Mucosa of stomach (tissue), 1 donor: ENCODE results near the gene EFCAB7.

Experiments used
- H3K27me3 ChIP-seq: one replicate; pipeline ENCODE4 v1.7.0; 2013; ENCODE audit warnings: mild to moderate bottlenecking, low read length; ENCODE audit not compliant: control insufficient read depth, insufficient read depth
- H3K36me3 ChIP-seq: one replicate; pipeline ENCODE4 v1.7.0; 2013; ENCODE audit warnings: low read length; ENCODE audit not compliant: control insufficient read depth, insufficient read depth
- H3K4me1 ChIP-seq: one replicate; pipeline ENCODE4 v1.7.0; 2013; ENCODE audit warnings: mild to moderate bottlenecking, low read length; ENCODE audit not compliant: control insufficient read depth, insufficient read depth
- H3K4me3 ChIP-seq: one replicate; pipeline ENCODE4 v1.7.0; 2013; ENCODE audit warnings: low read length
- H3K9ac ChIP-seq: one replicate; pipeline ENCODE4 v1.7.0; 2013; ENCODE audit warnings: mild to moderate bottlenecking, low read length, moderate library complexity
- H3K9me3 ChIP-seq: one replicate; pipeline ENCODE4 v1.7.0; 2013; ENCODE audit warnings: mild to moderate bottlenecking, low read length, moderate library complexity; ENCODE audit not compliant: control insufficient read depth
- donor health status: Pancreatic carcinoma.

The EFCAB7 gene, protein sequence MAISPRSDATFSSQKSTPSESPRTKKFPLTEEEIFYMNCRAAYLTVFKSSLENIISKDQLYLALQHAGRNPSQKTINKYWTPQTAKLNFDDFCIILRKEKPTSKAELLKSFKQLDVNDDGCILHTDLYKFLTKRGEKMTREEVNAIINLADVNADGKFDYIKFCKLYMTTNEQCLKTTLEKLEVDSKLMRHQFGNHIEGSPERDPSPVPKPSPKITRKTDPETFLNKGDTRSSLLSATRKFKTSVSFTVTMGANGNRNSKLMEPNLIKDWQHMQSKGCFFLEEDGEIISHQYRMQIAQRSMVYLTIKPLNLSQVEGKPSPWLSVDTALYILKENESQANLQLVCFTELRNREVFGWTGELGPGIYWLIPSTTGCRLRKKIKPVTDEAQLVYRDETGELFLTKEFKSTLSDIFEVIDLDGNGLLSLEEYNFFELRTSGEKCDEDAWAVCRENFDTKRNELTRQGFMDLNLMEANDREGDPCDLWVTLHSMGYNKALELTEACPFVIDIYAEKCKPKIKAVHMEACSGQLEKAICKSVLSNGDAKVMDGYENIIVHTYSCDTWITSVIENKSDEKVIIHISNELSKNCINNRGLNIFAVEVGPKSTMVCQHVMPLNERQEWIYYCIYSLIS

DNA sequence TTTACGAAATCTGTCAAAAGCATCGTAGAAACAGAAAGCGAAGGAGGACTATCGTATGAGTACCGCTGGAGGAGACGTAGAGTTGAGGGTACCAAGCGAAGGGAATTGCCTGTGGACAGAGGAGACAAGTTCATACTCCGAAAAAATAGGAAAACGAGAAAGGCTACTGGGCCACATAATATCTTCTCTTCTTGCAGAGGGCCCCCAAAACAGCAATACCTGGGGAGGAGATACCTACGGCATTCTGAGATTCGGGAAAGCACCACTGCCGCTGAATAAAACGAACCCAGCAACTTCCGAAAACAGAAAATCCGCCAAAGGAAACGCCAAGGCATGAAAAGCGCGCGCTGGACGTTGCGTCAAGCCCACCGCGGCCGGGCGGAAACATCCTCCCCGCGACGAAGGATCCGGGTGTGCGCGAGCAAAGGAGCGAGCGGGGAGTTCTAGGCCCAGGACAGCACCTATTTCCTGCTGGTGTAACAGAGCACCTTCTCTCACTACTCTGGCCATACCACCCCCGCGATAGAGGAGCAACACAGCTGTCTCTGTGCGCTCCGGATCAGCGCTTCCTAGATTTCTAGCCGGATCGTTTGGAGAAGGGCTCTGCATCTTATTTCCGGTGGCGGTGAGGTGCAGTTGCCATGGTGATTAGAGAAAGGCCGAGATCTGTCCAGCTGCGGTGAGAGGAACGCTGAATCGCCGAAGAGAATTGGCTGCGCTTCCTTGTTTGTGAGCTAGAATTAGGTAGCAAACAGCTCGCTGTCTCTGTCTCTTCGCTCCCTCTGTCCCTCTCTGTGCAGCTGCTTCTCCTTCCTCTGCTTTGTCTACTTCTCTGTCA lies at the start of gene EFCAB7, which contains the start of gene ITGB3BP:
Gene EFCAB7, plus strand, starts transcription at position 635 of the 838 bp plus-strand sequence. CDS start 2,048 bp downstream, outside the sequence.
Gene ITGB3BP, minus strand, starts transcription at position 335 of the 838 bp plus-strand sequence. Its CDS starts 92 bp downstream, at position 243.
- Histone ChIP-seq H3K4me3 (peak within 1 kb of the TSS; percentile 75), H3K27me3 (no peaks in the 10 kb centered on the region), H3K36me3 (no peaks in the 10 kb centered on the region), H3K9me3 (no peaks in the 10 kb centered on the region), H3K4me1 (peaks cover 11% of the 10 kb centered on the region), H3K9ac (peak within 1 kb of the TSS; percentile 81)

DNA sequence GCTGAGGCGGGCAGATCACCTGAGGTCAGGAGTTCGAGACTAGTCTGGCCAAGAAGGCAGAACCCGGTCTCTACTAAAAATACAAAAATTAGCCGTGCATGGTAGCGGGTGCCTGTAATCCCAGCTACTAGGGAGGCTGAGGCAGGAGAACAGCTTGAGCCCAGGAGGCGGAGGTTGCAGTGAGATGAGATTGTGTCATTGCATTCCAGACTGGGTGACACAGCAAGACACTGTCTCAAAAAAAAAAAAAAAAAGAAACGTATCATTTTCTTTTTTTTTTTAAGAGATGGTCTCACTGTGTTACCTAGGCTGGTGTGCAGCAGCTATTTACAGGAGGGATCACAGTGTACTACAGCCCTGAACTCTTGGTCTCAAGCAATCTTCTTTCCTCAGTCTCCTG lies 47.6 kb upstream of the EFCAB7 start:
- no peaks in the 10 kb centered on the region for H3K27me3 ChIP-seq
- H3K9ac ChIP-seq: no peak overlapping the region
- H3K4me1 ChIP-seq: no peaks in the 10 kb centered on the region
- no peaks in the 10 kb centered on the region for H3K36me3 ChIP-seq
- no peaks in the 10 kb centered on the region for H3K9me3 ChIP-seq
- no peak overlapping the region for H3K4me3 ChIP-seq

DNA sequence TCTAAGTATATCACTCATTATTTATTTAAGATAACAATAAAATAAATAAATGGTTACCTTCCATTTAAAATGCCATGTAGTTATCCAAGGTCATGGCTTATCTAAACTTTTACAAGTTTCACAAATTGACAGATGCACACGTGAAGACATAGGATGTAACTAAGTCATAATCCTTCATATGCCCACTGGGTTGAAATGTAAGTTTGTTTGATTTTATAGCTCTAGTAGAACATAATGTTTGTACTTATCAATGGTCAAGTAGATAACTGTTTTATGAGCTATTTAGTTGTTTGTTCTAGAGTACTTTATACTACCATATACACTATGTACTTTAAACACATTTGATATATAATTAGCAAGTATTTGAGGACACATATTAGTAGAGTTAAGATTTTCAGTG lies 43.3 kb upstream of the EFCAB7 start:
- Histone ChIP-seq H3K4me3 (no peak overlapping the region), H3K36me3 (no peaks in the 10 kb centered on the region), H3K9ac (no peak overlapping the region), H3K4me1 (no peaks in the 10 kb centered on the region), H3K9me3 (no peaks in the 10 kb centered on the region), H3K27me3 (no peaks in the 10 kb centered on the region)

DNA sequence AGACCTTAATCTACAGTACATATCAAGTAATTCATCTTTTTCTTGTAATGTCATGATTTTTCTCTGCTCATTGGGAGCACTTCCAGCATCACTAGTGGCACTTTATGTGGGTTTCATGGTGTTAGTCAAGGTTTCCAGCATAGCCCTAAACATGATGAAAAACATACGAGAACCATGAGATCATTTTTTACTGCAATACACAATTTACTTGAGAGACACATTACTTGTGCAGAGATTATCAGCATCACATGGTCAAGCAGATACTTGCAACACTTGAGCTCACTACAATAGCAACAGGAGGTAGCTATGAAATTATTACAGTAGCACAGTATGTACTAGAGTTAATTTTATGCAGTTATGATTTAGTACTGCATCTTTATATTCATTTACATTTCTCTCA lies 36.7 kb upstream of the EFCAB7 start:
- H3K27me3 ChIP-seq: no peaks in the 10 kb centered on the region
- no peaks in the 10 kb centered on the region for H3K36me3 ChIP-seq
- no peak overlapping the region for H3K9ac ChIP-seq
- no peak overlapping the region for H3K4me3 ChIP-seq
- H3K9me3 ChIP-seq: no peaks in the 10 kb centered on the region
- peaks cover 7% of the 10 kb centered on the region for H3K4me1 ChIP-seq

DNA sequence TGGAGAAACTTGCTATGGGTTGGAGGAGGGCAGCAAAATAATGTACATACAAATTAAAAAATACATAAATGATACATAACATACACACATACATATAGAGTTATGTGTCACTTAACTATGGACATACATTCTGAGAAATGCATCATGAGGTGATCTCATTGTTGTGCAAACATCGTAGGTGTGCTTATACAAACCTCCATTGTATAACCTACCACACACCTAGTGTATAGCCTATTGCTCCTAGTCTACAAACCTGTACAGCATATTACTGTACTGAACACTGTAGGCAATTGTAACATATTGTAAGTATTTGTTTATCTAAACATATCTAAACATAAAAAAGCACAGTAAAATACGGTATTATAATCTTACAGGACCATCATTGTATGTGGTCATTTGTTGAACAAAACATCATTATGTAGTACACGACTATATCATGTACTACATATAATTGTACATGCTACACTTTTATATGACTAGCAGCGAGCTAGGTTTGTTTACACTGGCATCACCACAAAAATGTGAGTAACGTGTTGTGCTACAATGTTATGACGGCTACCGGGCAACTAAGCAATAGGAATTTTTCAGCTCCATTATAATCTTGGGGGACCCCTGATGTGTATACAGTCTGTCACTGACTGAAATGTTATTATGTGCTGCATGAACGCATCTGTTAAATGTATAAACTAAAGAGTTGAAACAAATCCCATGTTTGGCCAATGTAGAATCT lies 35.8 kb upstream of the EFCAB7 start:
- no peak overlapping the region for H3K9ac ChIP-seq
- H3K4me3 ChIP-seq: no peak overlapping the region
- no peaks in the 10 kb centered on the region for H3K27me3 ChIP-seq
- H3K9me3 ChIP-seq: no peaks in the 10 kb centered on the region
- peaks cover 7% of the 10 kb centered on the region for H3K4me1 ChIP-seq
- H3K36me3 ChIP-seq: no peaks in the 10 kb centered on the region

DNA sequence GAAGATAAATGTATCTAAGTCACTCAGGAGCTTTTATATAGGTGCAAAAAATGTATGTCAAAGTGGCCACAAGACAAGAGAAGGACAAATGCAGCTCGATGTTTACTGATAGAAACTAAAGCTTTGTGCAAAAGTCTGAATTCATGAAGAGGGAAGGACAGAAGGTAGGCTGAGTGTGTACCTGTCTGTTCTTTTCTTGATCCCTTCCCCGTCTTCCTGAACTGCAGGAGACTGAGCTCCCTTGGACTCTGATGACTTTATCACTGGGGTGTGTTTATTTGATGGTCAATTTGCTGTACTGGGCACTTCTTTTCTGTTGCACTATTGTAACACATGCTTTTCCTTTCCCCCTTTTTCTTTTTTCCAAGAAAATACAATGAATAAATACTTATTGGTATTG lies 25.7 kb upstream of the EFCAB7 start:
- no peaks in the 10 kb centered on the region for H3K4me1 ChIP-seq
- no peaks in the 10 kb centered on the region for H3K27me3 ChIP-seq
- H3K9ac ChIP-seq: no peak overlapping the region
- no peaks in the 10 kb centered on the region for H3K36me3 ChIP-seq
- no peak overlapping the region for H3K4me3 ChIP-seq
- no peaks in the 10 kb centered on the region for H3K9me3 ChIP-seq

DNA sequence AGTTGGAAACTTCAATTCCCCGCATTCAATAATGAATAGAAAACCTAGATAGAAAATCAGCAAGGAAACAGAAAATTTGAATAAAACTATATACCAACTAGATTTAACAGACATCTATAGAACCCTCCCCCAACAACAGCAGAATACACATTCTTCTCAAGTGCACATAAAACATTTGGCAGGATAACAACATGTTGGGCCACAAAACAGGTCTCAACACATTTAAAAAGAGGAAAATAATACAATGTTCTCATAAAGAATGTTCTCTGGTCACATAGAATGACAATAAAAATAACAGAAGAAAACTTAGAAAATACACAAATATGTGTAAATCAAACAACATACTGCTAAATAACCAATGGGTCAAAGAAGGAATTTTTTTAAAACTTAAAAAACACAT lies 25.2 kb upstream of the EFCAB7 start:
- H3K4me3 ChIP-seq: no peak overlapping the region
- no peak overlapping the region for H3K9ac ChIP-seq
- H3K9me3 ChIP-seq: no peaks in the 10 kb centered on the region
- no peaks in the 10 kb centered on the region for H3K27me3 ChIP-seq
- no peaks in the 10 kb centered on the region for H3K4me1 ChIP-seq
- H3K36me3 ChIP-seq: no peaks in the 10 kb centered on the region

DNA sequence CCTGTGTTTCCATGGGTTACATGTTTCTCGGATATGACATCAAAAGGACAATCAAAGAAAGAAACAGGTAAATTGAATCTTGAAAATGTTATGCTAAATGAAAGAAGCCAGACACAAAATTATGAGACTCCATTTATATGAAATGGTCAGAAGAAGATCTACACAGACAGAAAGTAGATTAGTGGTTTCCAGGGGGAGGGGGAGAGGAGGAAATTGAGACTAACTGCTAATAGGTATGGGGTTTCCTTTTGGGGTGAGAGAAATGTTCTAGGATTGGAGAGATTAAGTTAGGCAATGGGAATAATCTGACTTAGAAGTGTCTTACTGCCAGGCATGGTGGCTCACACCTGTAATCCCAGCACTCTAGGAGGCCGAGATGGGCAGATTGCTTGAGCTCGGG lies 22.1 kb upstream of the EFCAB7 start:
- H3K9me3 ChIP-seq: no peaks in the 10 kb centered on the region
- H3K4me3 ChIP-seq: no peak overlapping the region
- no peaks in the 10 kb centered on the region for H3K27me3 ChIP-seq
- no peaks in the 10 kb centered on the region for H3K36me3 ChIP-seq
- no peak overlapping the region for H3K9ac ChIP-seq
- H3K4me1 ChIP-seq: no peaks in the 10 kb centered on the region

DNA sequence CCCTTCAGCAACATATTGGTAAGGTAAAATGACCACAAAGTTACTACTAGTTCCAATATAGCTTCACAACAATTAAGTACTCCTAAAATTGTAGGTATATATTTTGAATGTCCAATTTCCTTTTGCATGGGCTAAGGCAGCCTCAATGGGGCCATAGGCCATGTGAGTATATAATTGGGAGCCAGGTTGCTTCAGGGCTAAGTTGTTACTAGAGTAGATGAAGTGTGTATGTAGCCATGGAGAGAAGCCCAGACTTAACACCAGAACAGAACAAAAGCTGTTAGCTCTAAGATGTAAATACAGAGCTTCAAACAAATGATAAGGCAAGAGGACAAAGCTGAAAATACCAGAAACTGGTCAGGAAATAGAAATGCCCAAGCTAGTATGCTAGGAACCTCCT lies 16.5 kb upstream of the EFCAB7 start:
- H3K4me3 ChIP-seq: no peak overlapping the region
- no peaks in the 10 kb centered on the region for H3K27me3 ChIP-seq
- H3K36me3 ChIP-seq: no peaks in the 10 kb centered on the region
- H3K4me1 ChIP-seq: no peaks in the 10 kb centered on the region
- no peak overlapping the region for H3K9ac ChIP-seq
- no peaks in the 10 kb centered on the region for H3K9me3 ChIP-seq

DNA sequence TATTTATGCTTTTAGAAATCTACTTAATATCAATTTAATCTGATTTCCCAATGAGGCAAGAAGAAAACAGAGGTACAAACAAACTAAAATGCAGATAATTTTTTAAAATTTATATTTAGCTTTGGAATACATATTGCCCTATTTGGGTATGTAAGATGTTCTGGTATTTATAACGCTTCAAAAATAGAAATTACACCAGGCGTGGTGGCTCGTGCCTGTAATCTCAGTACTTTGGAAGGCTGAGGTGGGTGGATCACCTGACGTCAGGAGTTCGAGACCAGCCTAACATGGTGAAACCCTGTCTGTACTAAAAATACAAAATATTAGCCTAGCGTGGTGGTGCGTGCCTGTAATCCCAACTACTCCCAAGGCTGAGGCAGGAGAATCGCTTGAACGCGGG lies 13.6 kb upstream of the EFCAB7 start:
- Histone ChIP-seq H3K4me1 (no peaks in the 10 kb centered on the region), H3K4me3 (no peak overlapping the region), H3K27me3 (no peaks in the 10 kb centered on the region), H3K36me3 (no peaks in the 10 kb centered on the region), H3K9ac (no peak overlapping the region), H3K9me3 (no peaks in the 10 kb centered on the region)

DNA sequence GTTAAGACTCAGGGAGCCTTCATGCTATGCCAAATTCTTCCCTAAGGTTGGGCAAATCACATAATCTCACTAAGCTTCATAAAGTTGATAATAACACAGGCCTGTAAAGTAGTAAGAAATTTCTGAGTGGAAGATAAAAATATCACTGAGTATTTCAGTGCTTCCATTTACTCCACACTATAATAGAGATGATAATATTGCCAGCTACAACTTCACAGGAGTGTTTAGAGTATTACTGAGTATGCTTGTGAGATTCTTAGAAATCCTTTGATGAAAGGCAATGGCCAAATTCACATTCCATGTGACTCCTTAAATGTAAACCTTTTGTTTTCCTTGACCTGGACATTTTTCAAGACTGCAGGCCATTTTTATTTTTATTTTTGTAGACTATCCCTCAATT lies 10.7 kb upstream of the EFCAB7 start:
- H3K36me3 ChIP-seq: no peaks in the 10 kb centered on the region
- no peak overlapping the region for H3K9ac ChIP-seq
- H3K27me3 ChIP-seq: no peaks in the 10 kb centered on the region
- no peaks in the 10 kb centered on the region for H3K4me1 ChIP-seq
- no peaks in the 10 kb centered on the region for H3K9me3 ChIP-seq
- H3K4me3 ChIP-seq: no peak overlapping the region
